H9 (cell line): ENCODE data around the gene PON2. TPM values are rescaled to one million over a fixed set of nuclear protein-coding genes. Genes with fewer than 3 reads are reported as not detected.

Experiments
- DNase-seq: peaks from one replicate; pipeline ENCODE4 v3.0.0-alpha.2; 2017
- H2AFZ ChIP-seq: one replicate; pipeline ENCODE4 v1.6.1; 2013; ENCODE audit warnings: mild to moderate bottlenecking, low read length, control low read depth, moderate library complexity
- H2AK5ac ChIP-seq: 2 replicates; pipeline ENCODE4 v1.6.1; 2013; ENCODE audit warnings: low read length, control low read depth, mixed read lengths; ENCODE audit not compliant: insufficient read length
- H2BK120ac ChIP-seq: one replicate; pipeline ENCODE4 v1.6.1; 2013; ENCODE audit warnings: low read depth, mild to moderate bottlenecking, low read length, control low read depth, inconsistent platforms; ENCODE audit not compliant: poor library complexity, severe bottlenecking
- H2BK12ac ChIP-seq: 2 replicates; pipeline ENCODE4 v1.6.1; 2013; ENCODE audit warnings: low read length, control low read depth, mixed read lengths, low read depth; ENCODE audit not compliant: insufficient read length
- H2BK15ac ChIP-seq: 2 replicates; pipeline ENCODE4 v1.6.1; 2013; ENCODE audit warnings: low read depth, low read length, control low read depth
- H2BK20ac ChIP-seq: one replicate; pipeline ENCODE4 v1.6.1; 2013; ENCODE audit warnings: low read depth, mild to moderate bottlenecking, low read length, control low read depth, inconsistent platforms; ENCODE audit not compliant: poor library complexity, severe bottlenecking
- H2BK5ac ChIP-seq: 2 replicates; pipeline ENCODE4 v1.6.1; 2013; ENCODE audit warnings: low read length, control low read depth, mixed read lengths; ENCODE audit not compliant: insufficient read length
- H3K14ac ChIP-seq: 2 replicates; pipeline ENCODE4 v1.6.1; 2013; ENCODE audit warnings: low read length, control low read depth; ENCODE audit not compliant: insufficient read depth
- H3K18ac ChIP-seq: 2 replicates; pipeline ENCODE4 v1.6.1; 2013; ENCODE audit warnings: low read depth, mild to moderate bottlenecking, mixed read lengths, low read length, control low read depth; ENCODE audit not compliant: insufficient read length
- H3K23ac ChIP-seq: 2 replicates; pipeline ENCODE4 v1.6.1; 2013; ENCODE audit warnings: low read length, control low read depth, mixed read lengths, low read depth; ENCODE audit not compliant: insufficient read length
- H3K23me2 ChIP-seq: 2 replicates; pipeline ENCODE4 v1.6.1; 2013; ENCODE audit warnings: low read depth, mild to moderate bottlenecking, mixed read lengths, low read length, control low read depth; ENCODE audit not compliant: insufficient read length, poor library complexity, severe bottlenecking
- H3K27ac ChIP-seq: 2 replicates; pipeline ENCODE4 v1.5.1; 2013; ENCODE audit warnings: low read length, control low read depth, mixed read lengths, low read depth; ENCODE audit not compliant: insufficient read length
- H3K27me3 ChIP-seq: 2 replicates; pipeline ENCODE4 v1.6.1; 2013; ENCODE audit warnings: low read length, control low read depth, inconsistent platforms; ENCODE audit not compliant: insufficient read depth
- H3K4ac ChIP-seq: 2 replicates; pipeline ENCODE4 v1.6.1; 2013; ENCODE audit warnings: low read depth, mild to moderate bottlenecking, control low read depth, inconsistent platforms, low read length, moderate library complexity
- H3K4me1 ChIP-seq: 2 replicates; pipeline ENCODE4 v1.6.1; 2013; ENCODE audit warnings: low read length, control low read depth, inconsistent platforms; ENCODE audit not compliant: insufficient read depth
- H3K4me2 ChIP-seq: 2 replicates; pipeline ENCODE4 v1.6.1; 2013; ENCODE audit warnings: low read length, control low read depth, mixed read lengths; ENCODE audit not compliant: insufficient read length, insufficient read depth
- H3K56ac ChIP-seq: 2 replicates; pipeline ENCODE4 v1.6.1; 2013; ENCODE audit warnings: low read depth, mild to moderate bottlenecking, mixed read lengths, low read length, control low read depth; ENCODE audit not compliant: insufficient read length
- H3K79me1 ChIP-seq: 2 replicates; pipeline ENCODE4 v1.6.1; 2013; ENCODE audit warnings: low read depth, mild to moderate bottlenecking, moderate library complexity, low read length, control low read depth, inconsistent platforms; ENCODE audit not compliant: insufficient read depth, poor library complexity, severe bottlenecking
- H3K79me2 ChIP-seq: 2 replicates; pipeline ENCODE4 v1.6.1; 2013; ENCODE audit warnings: low read length, control low read depth, inconsistent platforms; ENCODE audit not compliant: insufficient read depth
- H3K9ac ChIP-seq: 2 replicates; pipeline ENCODE4 v1.6.1; 2013; ENCODE audit warnings: low read length, control low read depth, mixed read lengths; ENCODE audit not compliant: insufficient read length; ENCODE audit errors: extremely low read depth
- H3K9me3 ChIP-seq: one replicate; pipeline ENCODE4 v1.6.1; 2013; ENCODE audit warnings: low read depth, low read length, inconsistent platforms; ENCODE audit not compliant: control insufficient read depth
- H3T11ph ChIP-seq: one replicate; pipeline ENCODE4 v1.6.1; 2013; ENCODE audit warnings: mild to moderate bottlenecking, low read length, control low read depth, inconsistent platforms
- H4K20me1 ChIP-seq: one replicate; pipeline ENCODE4 v1.6.1; 2013; ENCODE audit not compliant: control insufficient read depth, insufficient read length, insufficient read depth
- H4K5ac ChIP-seq: 2 replicates; pipeline ENCODE4 v1.6.1; 2013; ENCODE audit warnings: low read depth, mild to moderate bottlenecking, mixed read lengths, low read length, control low read depth; ENCODE audit not compliant: insufficient read length
- H4K8ac ChIP-seq: replicated peaks from 2 replicates; pipeline ENCODE4 v1.6.1; 2013; ENCODE audit warnings: low read length, control low read depth, mixed read lengths, low read depth; ENCODE audit not compliant: insufficient read length
- H4K91ac ChIP-seq: 2 replicates; pipeline ENCODE4 v1.6.1; 2013; ENCODE audit warnings: low read depth, mild to moderate bottlenecking, moderate library complexity, mixed read lengths, low read length, control low read depth; ENCODE audit not compliant: insufficient read length
- H3K27ac Mint-ChIP-seq, 3 experiments: 2 replicates in 2 of 3; 3 replicates in 1 of 3; pipeline ENCODE4 v1.8.0; 2020 to 2021; ENCODE audit warnings: mixed read lengths in 3 of 3, mild to moderate bottlenecking in 1 of 3, moderate library complexity in 1 of 3
- H3K27me3 Mint-ChIP-seq: 2 replicates; pipeline ENCODE4 v1.8.0; 2021; ENCODE audit warnings: low read depth, mild to moderate bottlenecking, moderate library complexity, mixed read lengths
- H3K36me3 Mint-ChIP-seq, 3 experiments: 2 replicates in 2 of 3; 3 replicates in 1 of 3; pipeline ENCODE4 v1.8.0; 2020 to 2021; ENCODE audit warnings: low read depth in 3 of 3, mixed read lengths in 3 of 3; ENCODE audit not compliant: insufficient read depth in 1 of 3
- H3K4me1 Mint-ChIP-seq, 2 experiments: 2 replicates each; pipeline ENCODE4 v1.8.0; 2020; ENCODE audit warnings: mixed read lengths in 2 of 2
- H3K4me3 Mint-ChIP-seq, 2 experiments: 2 replicates in 1 of 2; 3 replicates in 1 of 2; pipeline ENCODE4 v1.8.0; 2020 to 2021; ENCODE audit warnings: mild to moderate bottlenecking in 2 of 2, mixed read lengths in 2 of 2, moderate library complexity in 1 of 2
- H3K9me3 Mint-ChIP-seq, 2 experiments: 2 replicates in 1 of 2; 3 replicates in 1 of 2; pipeline ENCODE4 v1.8.0; 2020; ENCODE audit warnings: mild to moderate bottlenecking in 2 of 2, mixed read lengths in 2 of 2, moderate library complexity in 1 of 2
- CTCF ChIP-seq: fragments of 200-600 bp; sonication (generic); conservative IDR thresholded peaks from 3 replicates; pipeline ENCODE4 v1.8.0; 2021; ENCODE audit warnings: antibody characterized with exemption, mild to moderate bottlenecking
- WGBS: extraction: QIAGEN DNeasy Blood & Tissue Kit; methylation state at CpG from one replicate; pipeline ENCODE4 v1.1.7; 2013; ENCODE audit warnings: missing lambda C conversion rate, low lambda C conversion rate, mixed read lengths; ENCODE audit not compliant: insufficient read length; ENCODE audit errors: extremely low coverage; 5-methylcytosine and 5-hydroxymethylcytosine counted together
- total RNA-seq: library from RNA; stranded (reverse); gene quantifications from 2 replicates; pipeline ENCODE4 v1.2.1, GENCODE V29; 2021

The PON2 gene
- total RNA-seq, 1 experiment from 2014 or later = 26.7 TPM

- Histone ChIP-seq H3K18ac (no peak overlapping the region), H4K5ac (no peak overlapping the region), H3K23me2 (peaks cover 2% of the 10 kb centered on the region), H3K9me3 (no peaks in the 10 kb centered on the region), H3K4ac (no peak overlapping the region), H3K14ac (no peak overlapping the region), H3T11ph (no peak overlapping the region), H3K79me2 (no peaks in the 10 kb centered on the region), H2AFZ (no peak overlapping the region), H3K23ac (no peak overlapping the region), H3K56ac (no peak overlapping the region), H3K4me1 (no peaks in the 10 kb centered on the region), H2BK120ac (no peak overlapping the region), H3K4me2 (no peak overlapping the region), H4K8ac (no peak overlapping the region), H2AK5ac (no peak overlapping the region), H2BK15ac (no peak overlapping the region), H3K9ac (no peak overlapping the region), H4K91ac (no peak overlapping the region), H3K79me1 (no peaks in the 10 kb centered on the region), H3K27me3 (no peaks in the 10 kb centered on the region), H2BK5ac (no peak overlapping the region), H4K20me1 (no peaks in the 10 kb centered on the region), H2BK20ac (no peak overlapping the region), H2BK12ac (no peak overlapping the region), H3K27ac (no peak overlapping the region)
- no peak for TF ChIP-seq CTCF
- no peaks in the 10 kb centered on the region for H3K27me3 Mint-ChIP-seq
- DNase-seq = no peak
- no peaks in the 10 kb centered on the region for H3K9me3 Mint-ChIP-seq
- 100% methylated on average over 1 of the region's 1 CpG for WGBS
- no peak overlapping the region for H3K4me3 Mint-ChIP-seq
- peaks cover 4 to 12% of the 10 kb centered on the region in 2 experiments for H3K4me1 Mint-ChIP-seq
- peaks cover 8 to 11% (median 10%) of the 10 kb centered on the region in 3 experiments; a peak in 6 of 7 replicates for H3K36me3 Mint-ChIP-seq
- H3K27ac Mint-ChIP-seq = no peak overlapping the region
Observed at GRCh38 chr7:95433129-95433528, 1.7 kb downstream of the PON2 start.
